Stimulated activated CD8-positive, alpha-beta memory T cell treated with anti-CD3 and anti-CD28 coated beads, Interleukin-7, amount 100 ng/mL, for 48 hours (primary cell): ENCODE data around the gene LMF1.
"Not testable (repeated sequence)": the region's sequence is repeated elsewhere in the genome, so short reads cannot be mapped to it uniquely, and the experiment has no call there.

Source experiments
- DNase-seq, 2 donors: peaks; one replicate each; pipeline ENCODE4 v3.0.0-alpha.2; 2020; ENCODE audit warnings: low read depth in 1 of 2; ENCODE audit errors: extremely low read depth in 1 of 2

Gene LMF1

DNA sequence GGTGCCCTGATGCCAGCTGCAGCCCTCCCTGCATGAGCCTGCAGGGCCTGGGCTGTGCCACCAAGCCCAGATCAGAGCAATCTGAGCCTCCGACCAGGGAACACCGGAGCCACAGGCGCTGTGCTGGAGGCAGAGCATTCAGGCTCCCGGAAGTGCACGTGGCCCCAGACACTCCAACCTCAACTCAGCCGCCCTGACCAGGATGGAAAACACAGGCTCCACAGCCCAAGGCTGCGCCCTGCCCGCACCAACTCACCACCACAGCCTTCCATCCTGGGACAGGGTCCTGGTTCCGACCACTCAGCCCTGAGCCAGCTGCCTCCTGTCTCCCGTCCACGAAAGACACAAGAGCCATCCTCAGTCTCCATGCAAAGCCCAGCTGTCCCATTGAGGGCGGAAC is 18.5 kb downstream of the LMF1 start:
- no peak for DNase-seq

DNA sequence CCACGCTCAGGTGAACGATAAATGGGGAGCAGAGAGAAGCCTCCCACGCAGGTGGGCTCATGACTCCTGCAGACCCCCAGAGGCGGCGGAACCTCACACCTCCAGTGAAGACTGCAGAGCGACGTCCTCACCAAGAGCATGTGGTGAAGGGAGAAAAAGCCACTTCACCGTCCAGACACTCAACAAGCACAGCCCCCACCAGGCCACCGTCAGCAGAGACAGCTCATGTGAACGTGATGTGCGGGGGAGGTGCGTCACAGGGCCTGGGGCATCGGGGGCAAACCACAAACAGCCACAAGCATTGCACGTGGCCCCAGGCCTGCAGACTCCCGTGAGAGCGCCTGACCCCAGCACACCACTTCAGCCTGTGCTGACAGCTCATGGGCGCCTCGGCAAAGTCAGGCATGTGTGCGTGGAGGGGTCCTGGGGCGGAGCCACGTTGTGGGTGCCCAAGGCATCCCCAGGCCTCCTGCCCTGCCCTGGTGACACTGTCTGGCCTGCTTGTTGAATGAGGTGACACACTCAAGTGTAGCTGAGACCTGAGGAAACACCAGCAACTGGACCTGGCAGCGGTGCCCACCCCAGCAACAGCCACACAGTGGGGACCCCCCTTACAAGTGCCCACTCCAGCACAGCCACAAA is 19.0 kb downstream of the LMF1 start:
- DNase-seq: no peak

DNA sequence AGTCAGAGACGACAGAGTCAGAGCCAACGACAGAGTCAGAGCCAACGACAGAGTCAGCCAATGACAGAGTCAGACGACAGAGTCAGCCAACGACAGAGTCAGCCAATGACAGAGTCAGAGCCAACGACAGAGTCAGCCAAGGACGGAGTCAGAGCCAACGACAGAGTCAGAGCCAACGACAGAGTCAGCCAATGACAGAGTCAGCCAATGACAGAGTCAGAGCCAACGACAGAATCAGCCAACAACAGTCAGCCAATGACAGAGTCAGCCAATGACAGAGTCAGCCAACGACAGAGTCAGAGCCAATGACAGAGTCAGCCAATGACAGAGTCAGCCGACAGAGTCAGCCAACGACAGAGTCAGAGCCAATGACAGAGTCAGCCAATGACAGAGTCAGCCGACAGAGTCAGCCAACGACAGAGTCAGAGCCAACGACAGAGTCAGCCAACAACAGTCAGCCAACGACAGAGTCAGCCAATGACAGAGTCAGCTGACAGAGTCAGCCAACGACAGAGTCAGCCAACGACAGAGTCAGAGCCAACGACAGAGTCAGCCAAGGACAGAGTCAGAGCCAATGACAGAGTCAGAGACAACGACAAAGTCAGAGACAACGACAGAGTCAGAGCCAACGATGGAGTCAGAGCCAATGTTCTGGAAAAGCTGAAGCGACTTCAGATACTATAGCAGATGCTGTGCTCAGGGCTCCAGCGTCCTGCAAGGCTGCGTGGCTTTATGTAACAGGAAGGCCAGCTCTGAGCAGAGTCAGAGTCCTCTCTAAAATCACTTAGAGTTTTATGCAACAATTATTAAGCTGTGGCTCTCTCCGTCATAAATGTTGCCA is 19.8 kb downstream of the LMF1 start:
- not testable (repeated sequence) for DNase-seq

GRCh38 chr16:948767-949166 is 22.0 kb downstream of the LMF1 start:
- DNase-seq: not testable (repeated sequence)

GRCh38 chr16:947922-948303 is 22.9 kb downstream of the LMF1 start:
- not testable (repeated sequence) for DNase-seq

DNA sequence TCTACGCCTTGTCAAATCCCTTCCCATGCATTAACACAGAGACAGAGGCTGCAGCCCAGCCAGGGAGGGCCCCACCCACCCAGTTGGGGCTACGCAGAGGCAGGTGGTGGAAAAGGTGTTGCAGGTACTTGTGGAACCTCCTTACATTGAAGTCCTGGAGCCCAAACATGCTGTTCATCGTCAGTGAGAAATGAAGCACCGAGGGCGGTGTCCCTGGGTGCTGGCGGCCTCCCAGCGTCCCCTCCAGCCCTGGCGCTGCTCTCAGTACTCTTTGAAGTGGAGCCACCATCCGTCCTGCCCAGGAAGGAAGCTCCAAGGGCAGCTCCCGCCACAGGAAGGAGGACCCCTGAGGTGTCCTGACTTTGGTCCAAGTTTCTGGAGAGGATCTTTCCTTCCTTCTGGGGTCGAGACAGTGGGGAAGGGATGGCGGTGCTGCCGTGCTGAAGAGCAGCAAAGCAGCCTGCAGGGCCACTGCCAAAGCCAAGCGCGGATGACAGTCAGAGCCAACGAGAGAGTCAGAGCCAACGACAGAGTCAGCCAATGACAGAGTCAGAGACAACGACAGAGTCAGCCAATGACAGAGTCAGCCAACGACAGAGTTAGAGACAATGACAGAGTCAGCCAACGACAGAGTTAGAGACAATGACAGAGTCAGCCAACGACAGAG is 23.4 kb downstream of the LMF1 start:
- DNase-seq: no peak

DNA sequence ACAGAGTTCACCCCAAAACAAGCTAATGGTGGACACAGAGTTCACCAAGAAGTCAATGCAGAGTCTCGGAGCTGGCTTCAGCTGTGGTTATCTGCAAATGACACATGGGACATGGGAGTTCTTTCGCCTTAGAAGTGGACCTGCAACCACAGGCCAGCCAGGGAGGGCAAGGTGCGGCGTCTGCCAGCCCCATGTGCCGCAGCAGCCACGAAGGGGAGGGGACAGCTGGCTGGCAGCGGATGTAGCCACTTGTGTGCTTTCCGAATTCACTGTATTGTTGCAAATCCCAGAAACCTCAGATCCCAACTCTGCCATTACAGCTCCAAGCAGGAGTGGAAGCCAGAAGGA is 24.8 kb downstream of the LMF1 start:
- no peak for DNase-seq

- no peak for DNase-seq
These were observed 25.3 kb downstream of the LMF1 start for GRCh38 chr16:945271-946047.

- DNase-seq: no peak
These were observed 26.8 kb downstream of the LMF1 start for GRCh38 chr16:943971-944370.

DNA sequence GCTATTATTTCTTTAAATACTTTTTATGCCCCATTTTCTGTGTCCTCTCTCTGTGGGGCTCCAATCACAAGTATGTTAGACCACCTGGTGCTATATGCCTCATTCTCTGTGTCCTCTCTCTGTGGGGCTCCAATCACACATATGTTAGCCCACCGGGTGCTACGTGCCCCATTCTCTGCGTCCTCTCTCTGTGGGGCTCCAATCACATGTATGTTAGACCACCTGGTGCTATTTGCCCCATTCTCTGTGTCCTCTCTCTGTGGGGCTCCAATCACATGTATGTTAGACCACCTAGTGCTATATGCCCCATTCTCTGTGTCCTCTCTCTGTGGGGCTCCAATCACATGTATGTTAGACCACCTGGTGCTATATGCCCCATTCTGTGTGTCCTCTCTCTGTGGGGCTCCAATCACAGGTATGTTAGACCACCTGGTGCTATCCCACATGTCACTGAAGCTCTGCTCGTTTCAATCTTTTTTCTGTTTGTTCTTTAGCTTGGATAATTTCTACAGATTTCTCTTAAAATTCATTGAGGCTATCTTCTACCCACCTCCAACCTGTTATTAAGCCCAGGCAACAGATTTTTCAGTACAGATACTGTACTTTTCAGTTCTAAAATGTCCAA is 28.2 kb downstream of the LMF1 start:
- DNase-seq: no peak

GRCh38 chr16:939941-940340 is 30.8 kb downstream of the LMF1 start:
- DNase-seq: no peak

- no peak for DNase-seq
These were observed 31.5 kb downstream of the LMF1 start for GRCh38 chr16:939311-939710.

DNA sequence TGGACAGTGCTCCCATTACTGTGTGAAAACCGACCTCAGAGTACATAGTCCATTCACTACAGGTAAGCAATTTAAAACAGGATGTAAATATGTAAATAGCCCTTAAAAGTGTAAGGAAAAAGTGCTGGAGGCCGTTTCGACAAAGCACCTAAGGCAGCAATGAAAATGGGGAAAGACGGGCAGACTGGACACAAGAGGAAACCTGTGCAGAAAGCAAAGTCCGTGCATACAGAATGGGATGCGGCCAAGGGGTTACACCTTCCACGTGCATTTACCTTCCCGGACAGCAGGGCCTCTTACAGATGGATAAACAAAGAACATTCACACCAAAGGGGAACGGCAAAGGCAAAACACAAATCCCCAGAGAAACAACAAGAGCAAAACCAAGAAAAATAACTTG is 32.0 kb downstream of the LMF1 start:
- DNase-seq: no peak

- DNase-seq: no peak
These were observed 32.6 kb downstream of the LMF1 start for GRCh38 chr16:938136-938535.

- DNase-seq: no peak
These were observed 33.1 kb downstream of the LMF1 start for GRCh38 chr16:937723-938122.

GRCh38 chr16:937311-937710 is 33.5 kb downstream of the LMF1 start:
- DNase-seq: no peak

DNA sequence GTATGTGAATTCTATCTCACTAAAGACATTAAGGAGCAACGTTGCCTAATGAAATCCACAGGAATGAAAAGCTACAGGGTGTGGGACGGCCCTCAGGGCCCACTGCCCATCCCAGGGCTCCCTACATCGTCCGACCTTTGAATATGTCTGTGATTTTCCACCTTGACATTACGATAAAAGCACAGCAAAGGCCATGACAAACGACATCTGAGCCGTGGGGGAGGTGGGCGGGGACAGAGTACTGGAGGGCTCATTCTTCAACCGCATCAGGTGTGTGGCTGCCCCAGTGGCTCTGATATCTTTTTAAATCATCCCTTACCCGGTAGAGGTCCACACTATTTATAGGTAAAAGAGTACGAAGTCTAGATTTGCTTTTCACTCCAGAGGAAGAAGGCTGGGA is 35.1 kb downstream of the LMF1 start:
- DNase-seq: no peak

GRCh38 chr16:934178-934577 is 36.6 kb downstream of the LMF1 start:
- no peak for DNase-seq

- no peak for DNase-seq
These were observed 37.2 kb downstream of the LMF1 start for GRCh38 chr16:933581-933980.

DNA sequence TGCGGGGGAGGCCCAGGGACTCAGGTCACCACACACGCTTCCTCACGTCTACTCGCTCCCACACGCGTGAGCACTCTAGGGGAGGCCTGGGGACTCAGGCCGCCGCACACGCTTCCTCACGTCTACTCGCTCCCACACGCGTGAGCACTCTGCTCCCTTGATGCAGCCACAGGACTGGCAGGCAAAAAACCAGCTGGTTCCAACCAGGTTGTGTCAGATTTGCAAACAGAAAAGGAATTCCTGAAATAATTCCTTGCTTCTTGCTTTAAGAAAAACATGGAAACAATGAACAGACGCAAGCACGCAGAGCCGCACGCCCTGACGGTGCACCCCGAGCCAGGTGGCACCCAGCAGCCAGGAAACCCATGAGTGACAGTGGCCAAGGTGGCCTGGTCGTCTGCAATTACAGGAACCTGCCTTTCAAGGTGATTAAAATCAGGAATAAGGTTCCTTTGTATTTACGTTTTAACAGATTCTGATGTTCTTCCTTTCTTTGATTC is 37.9 kb downstream of the LMF1 start:
- DNase-seq: no peak
